Measurements from ENCODE around the gene ECI1.

ECI1 gene

DNA sequence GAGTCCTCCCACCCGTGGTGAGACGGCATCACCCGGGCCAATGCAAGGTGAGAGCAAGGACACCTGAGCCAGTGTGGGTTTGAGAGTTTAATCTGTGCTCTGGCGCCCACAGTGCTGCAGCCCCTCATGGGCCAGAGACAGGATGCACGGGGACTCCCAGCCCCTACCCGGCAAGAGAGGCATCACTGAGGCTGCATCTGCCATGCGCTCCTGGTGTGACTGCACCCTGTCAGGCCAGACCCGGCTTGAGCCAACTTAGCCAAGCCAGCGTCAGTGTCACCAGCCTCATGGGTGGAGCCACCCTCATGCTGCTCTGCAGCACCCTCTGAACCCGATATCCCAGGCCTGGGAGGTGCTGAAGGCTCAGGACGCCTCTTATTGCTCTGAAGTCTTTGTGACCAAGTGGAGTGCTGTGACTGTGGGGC lies 39.5 kb downstream of the ECI1 start:
- no peak for TF ChIP-seq FOXP2 (optimal IDR thresholded peaks at IDR 0.05; ENCODE audit: borderline replicate concordance, extremely low read depth, extremely low read length, insufficient read depth)
- no peak for TF ChIP-seq TAF1 (IDR thresholded peaks at IDR 0.05; ENCODE audit: borderline replicate concordance, insufficient read depth, low read length)
- TF ChIP-seq SIN3A (IDR thresholded peaks at IDR 0.05; ENCODE audit: borderline replicate concordance, insufficient read depth, low read length) = no peak
- no peak for TF ChIP-seq POLR2AphosphoS5 (IDR thresholded peaks at IDR 0.05; ENCODE audit: low read depth, low read length)
- no peak for TF ChIP-seq REST (IDR thresholded peaks at IDR 0.05; ENCODE audit: insufficient read depth in 1 of 2, low read depth in 2 of 2, low read length in 2 of 2)

GRCh38 chr16:2210386-2211365 lies 40.7 kb downstream of the ECI1 start, which contains the start of gene BRICD5:
Gene BRICD5 (minus strand): TSS chr16:2210863. CDS start chr16:2210833, 30 bp downstream.
- TF ChIP-seq POLR2AphosphoS5 (IDR thresholded peaks at IDR 0.05; ENCODE audit: low read depth, low read length) = peak; percentile 38; the same call in 1 of the 2 replicates
- TF ChIP-seq FOXP2 (optimal IDR thresholded peaks at IDR 0.05; ENCODE audit: borderline replicate concordance, extremely low read depth, extremely low read length, insufficient read depth) = no peak

GRCh38 chr16:2210009-2210332 lies 41.4 kb downstream of the ECI1 start:
- TF ChIP-seq FOXP2 (optimal IDR thresholded peaks at IDR 0.05; ENCODE audit: borderline replicate concordance, extremely low read depth, extremely low read length, insufficient read depth) (no peak), REST (IDR thresholded peaks at IDR 0.05; ENCODE audit: insufficient read depth in 1 of 2, low read depth in 2 of 2, low read length in 2 of 2) (no peak), TAF1 (IDR thresholded peaks at IDR 0.05; ENCODE audit: borderline replicate concordance, insufficient read depth, low read length) (no peak)

DNA sequence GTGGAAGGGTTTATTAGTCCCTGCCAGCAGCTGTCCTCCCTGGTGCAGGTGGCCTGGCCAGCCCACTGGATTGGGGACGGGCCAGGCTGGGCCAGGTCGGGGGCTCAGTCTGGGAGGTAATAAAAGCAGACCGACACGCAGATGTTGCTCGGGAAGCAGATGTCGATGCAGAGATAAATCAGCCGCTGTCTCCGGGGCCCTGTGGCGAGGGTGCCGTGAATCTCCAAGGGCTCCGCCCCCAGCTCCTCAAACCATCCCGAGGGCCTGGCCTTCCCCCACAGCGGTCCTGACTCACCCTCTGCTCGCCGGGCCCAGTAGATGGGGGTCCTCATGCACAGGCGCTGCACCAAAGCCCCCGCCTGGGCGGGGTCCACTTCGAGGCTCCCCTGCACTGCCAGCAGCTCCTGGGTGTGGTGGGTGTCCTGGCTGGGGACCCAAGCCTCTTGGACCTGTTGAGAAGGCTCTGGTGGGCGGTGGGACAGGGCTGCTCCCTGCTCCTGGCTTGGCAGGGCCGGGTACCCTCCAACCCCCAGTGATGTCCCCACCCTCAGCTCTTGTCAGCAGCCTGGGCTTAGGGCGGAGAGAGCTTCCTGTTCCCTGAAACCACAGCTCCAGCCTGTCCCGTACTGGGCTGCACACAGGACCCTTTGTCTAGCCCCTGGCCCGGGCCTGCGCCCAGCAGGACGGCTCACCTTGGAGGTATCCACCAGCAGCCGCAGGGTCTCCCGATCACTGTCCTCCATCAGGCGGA lies 42.0 kb downstream of the ECI1 start:
- TF ChIP-seq SIN3A (IDR thresholded peaks at IDR 0.05; ENCODE audit: borderline replicate concordance, insufficient read depth, low read length) = no peak
- TF ChIP-seq POLR2AphosphoS5 (IDR thresholded peaks at IDR 0.05; ENCODE audit: low read depth, low read length) = no peak
- TF ChIP-seq FOXP2 (optimal IDR thresholded peaks at IDR 0.05; ENCODE audit: borderline replicate concordance, extremely low read depth, extremely low read length, insufficient read depth) = no peak
- TF ChIP-seq TAF1 (IDR thresholded peaks at IDR 0.05; ENCODE audit: borderline replicate concordance, insufficient read depth, low read length) = no peak
- no peak for TF ChIP-seq REST (IDR thresholded peaks at IDR 0.05; ENCODE audit: insufficient read depth in 1 of 2, low read depth in 2 of 2, low read length in 2 of 2)

DNA sequence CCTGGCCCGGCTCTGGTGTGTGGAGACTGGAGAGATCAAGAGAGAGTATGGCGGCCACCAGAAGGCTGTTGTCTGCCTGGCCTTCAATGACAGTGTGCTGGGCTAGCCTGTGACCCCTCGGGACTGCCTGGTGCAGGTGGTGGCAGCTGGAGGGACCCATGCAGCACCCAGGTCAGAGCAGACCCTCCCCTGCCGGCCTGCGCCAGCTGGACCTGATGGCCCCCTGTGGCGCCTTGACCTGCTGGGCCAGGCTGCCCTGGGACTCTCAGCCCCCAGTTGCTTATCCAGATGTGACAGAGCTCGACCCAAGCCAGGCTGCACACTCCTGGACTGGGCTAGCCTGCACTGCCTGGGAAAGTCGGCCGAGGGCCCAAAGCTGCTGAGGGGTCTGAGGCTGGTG lies 42.6 kb downstream of the ECI1 start:
- TF ChIP-seq SIN3A (IDR thresholded peaks at IDR 0.05; ENCODE audit: borderline replicate concordance, insufficient read depth, low read length) = no peak
- no peak for TF ChIP-seq TAF1 (IDR thresholded peaks at IDR 0.05; ENCODE audit: borderline replicate concordance, insufficient read depth, low read length)
- TF ChIP-seq REST (IDR thresholded peaks at IDR 0.05; ENCODE audit: insufficient read depth in 1 of 2, low read depth in 2 of 2, low read length in 2 of 2) = no peak
- no peak for TF ChIP-seq FOXP2 (optimal IDR thresholded peaks at IDR 0.05; ENCODE audit: borderline replicate concordance, extremely low read depth, extremely low read length, insufficient read depth)
- TF ChIP-seq POLR2AphosphoS5 (IDR thresholded peaks at IDR 0.05; ENCODE audit: low read depth, low read length) = no peak
